Nephron (organoid): Measurements from ENCODE around the gene AKT1.
"Not testable (repeated sequence)": the region's sequence is repeated elsewhere in the genome, so short reads cannot be mapped to it uniquely, and the experiment has no call there.

Experiments used
- H3K27ac Mint-ChIP-seq, 3 experiments: 2 replicates each; pipeline ENCODE4 v1.8.0; 2020; ENCODE audit warnings: mixed read lengths in 3 of 3, mild to moderate bottlenecking in 2 of 3, moderate library complexity in 1 of 3
- H3K27me3 Mint-ChIP-seq: 2 replicates; pipeline ENCODE4 v1.8.0; 2021; ENCODE audit warnings: low read depth, mild to moderate bottlenecking, moderate library complexity, mixed read lengths
- H3K36me3 Mint-ChIP-seq: 2 replicates; pipeline ENCODE4 v1.8.0; 2020; ENCODE audit warnings: low read depth, mixed read lengths
- H3K4me1 Mint-ChIP-seq: 2 replicates; pipeline ENCODE4 v1.8.0; 2020; ENCODE audit warnings: mixed read lengths
- H3K4me3 Mint-ChIP-seq, 3 experiments: 2 replicates each; pipeline ENCODE4 v1.8.0; 2020; ENCODE audit warnings: mild to moderate bottlenecking in 3 of 3, mixed read lengths in 3 of 3, moderate library complexity in 2 of 3
- H3K9me3 Mint-ChIP-seq: 2 replicates; pipeline ENCODE4 v1.8.0; 2020; ENCODE audit warnings: mixed read lengths
- CTCF ChIP-seq, 3 experiments: fragments of 200-600 bp; sonication (generic); IDR thresholded peaks; one replicate each; pipeline ENCODE4 v1.5.0; 2021; ENCODE audit warnings: antibody characterized with exemption in 3 of 3; ENCODE audit not compliant: unreplicated experiment in 3 of 3

Gene AKT1

GRCh38 chr14:104841730-104842129, 46.2 kb upstream of the AKT1 start:
- no peak for TF ChIP-seq CTCF (IDR thresholded peaks at IDR 0.05; ENCODE audit: unreplicated experiment in 3 of 3)
- H3K4me1 Mint-ChIP-seq: peaks cover 11% of the 10 kb centered on the region
- H3K27me3 Mint-ChIP-seq: peaks cover 84% of the 10 kb centered on the region
- no peak overlapping the region for H3K27ac Mint-ChIP-seq
- no peak overlapping the region for H3K4me3 Mint-ChIP-seq
- H3K9me3 Mint-ChIP-seq: peaks cover 1% of the 10 kb centered on the region
- no peaks in the 10 kb centered on the region for H3K36me3 Mint-ChIP-seq

- peaks cover 34% of the 10 kb centered on the region for H3K27me3 Mint-ChIP-seq
- H3K36me3 Mint-ChIP-seq, H3K4me3 Mint-ChIP-seq, H3K27ac Mint-ChIP-seq, H3K4me1 Mint-ChIP-seq, H3K9me3 Mint-ChIP-seq: not testable (repeated sequence)
Measured at GRCh38 chr14:104836171-104836935, 40.8 kb upstream of the AKT1 start.

- Mint-ChIP-seq H3K4me3 (no peak overlapping the region), H3K9me3 (no peaks in the 10 kb centered on the region), H3K27me3 (peaks cover 14% of the 10 kb centered on the region), H3K4me1 (no peaks in the 10 kb centered on the region), H3K36me3 (no peaks in the 10 kb centered on the region), H3K27ac (no peak overlapping the region)
- TF ChIP-seq CTCF (IDR thresholded peaks at IDR 0.05; ENCODE audit: unreplicated experiment in 3 of 3): no peak
Measured at GRCh38 chr14:104830781-104831180, 35.2 kb upstream of the AKT1 start.

GRCh38 chr14:104827177-104828055, 31.9 kb upstream of the AKT1 start:
- peak; percentile 45 to 56 (median 53) for TF ChIP-seq CTCF (IDR thresholded peaks at IDR 0.05; ENCODE audit: unreplicated experiment in 3 of 3)
- no peaks in the 10 kb centered on the region for H3K36me3 Mint-ChIP-seq
- peaks cover 33% of the 10 kb centered on the region for H3K27me3 Mint-ChIP-seq
- no peaks in the 10 kb centered on the region for H3K4me1 Mint-ChIP-seq
- H3K27ac Mint-ChIP-seq: peak overlapping the region in 1 of 3 experiments; percentile 72
- peak overlapping the region; percentile 73 to 82 (median 82) for H3K4me3 Mint-ChIP-seq
- peaks cover 4% of the 10 kb centered on the region for H3K9me3 Mint-ChIP-seq

GRCh38 chr14:104826861-104827176, 31.3 kb upstream of the AKT1 start:
- TF ChIP-seq CTCF (IDR thresholded peaks at IDR 0.05; ENCODE audit: unreplicated experiment in 3 of 3): no peak
- no peaks in the 10 kb centered on the region for H3K36me3 Mint-ChIP-seq
- peaks cover 33% of the 10 kb centered on the region for H3K27me3 Mint-ChIP-seq
- H3K9me3 Mint-ChIP-seq: peaks cover 4% of the 10 kb centered on the region
- no peaks in the 10 kb centered on the region for H3K4me1 Mint-ChIP-seq
- H3K4me3 Mint-ChIP-seq: peak overlapping the region; percentile 73 to 82 (median 82)
- H3K27ac Mint-ChIP-seq: no peak overlapping the region

- H3K9me3 Mint-ChIP-seq: peaks cover 4% of the 10 kb centered on the region
Measured at GRCh38 chr14:104826189-104826860, 30.8 kb upstream of the AKT1 start.

More at GRCh38 chr14:104826189-104826860, 30.8 kb upstream of the AKT1 start:
- Mint-ChIP-seq H3K27ac (no peak overlapping the region), H3K4me1 (no peaks in the 10 kb centered on the region), H3K27me3 (peaks cover 33% of the 10 kb centered on the region), H3K4me3 (peak overlapping the region; percentile 81 to 86 (median 84)), H3K36me3 (no peaks in the 10 kb centered on the region)
- peak; percentile 88 to 96 (median 93) for TF ChIP-seq CTCF (IDR thresholded peaks at IDR 0.05; ENCODE audit: unreplicated experiment in 3 of 3)
